ENCODE measurements around the gene APEH. TPM values are rescaled to one million over a fixed set of nuclear protein-coding genes. Genes with fewer than 3 reads are reported as not detected.

The APEH gene
- total and polyA plus RNA-seq, 10 of the 15 experiments (the other 5 are each of a cell fraction or from before 2014, with no cell fraction given): 74.4 to 214 (median 131) TPM

GRCh38 chr3:49703956-49704355 lies 29.8 kb downstream of the APEH start:
- Histone ChIP-seq H3K27me3 (replicated peaks in 1 of 2; ENCODE audit: control insufficient read depth in 2 of 2, insufficient read depth in 2 of 2, low read length in 1 of 2) (no peaks in the 10 kb centered on the region), H3K4me2 (ENCODE audit: control insufficient read depth, insufficient read depth) (no peak overlapping the region), H3K27ac (ENCODE audit: control insufficient read depth, insufficient read depth) (no peak overlapping the region), H3K9ac (ENCODE audit: control insufficient read depth, insufficient read depth, low read length) (no peak overlapping the region), H2AFZ (ENCODE audit: control insufficient read depth, low read depth, low read length) (no peak overlapping the region), H4K20me1 (ENCODE audit: control insufficient read depth, insufficient read depth) (no peaks in the 10 kb centered on the region), H3K4me1 (ENCODE audit: control insufficient read depth, insufficient read depth, low read length) (no peaks in the 10 kb centered on the region), H3K36me3 (ENCODE audit: control insufficient read depth in 2 of 2, insufficient read depth in 2 of 2, low read length in 1 of 2) (peaks cover 0 to 5% of the 10 kb centered on the region in 2 experiments; a peak in 3 of 4 replicates), H3K9me3 (replicated peaks; ENCODE audit: control insufficient read depth, insufficient read depth, low read length) (no peaks in the 10 kb centered on the region), H3K79me2 (ENCODE audit: control insufficient read depth, insufficient read depth, low read length) (no peaks in the 10 kb centered on the region), H3K4me3 (no peak overlapping the region)
- ATAC-seq (no peak), DNase-seq (ENCODE audit: low read depth, low spot score) (no peak), FAIRE-seq (no peak)
- in situ Hi-C loops (cut with MboI): no loop called here
- no TSS peak for BruUV-seq (replicated peaks)
- intact Hi-C loops (cut with micrococcal nuclease; ENCODE audit: unreplicated experiment): loop anchor here (1.0 kb wide), 2 partner anchors 135 to 202 kb away; no protein-coding TSS in a partner anchor
- SMC1A ChIA-PET (ENCODE audit: uncharacterized antibody, unreplicated experiment): no interaction called here
- TF ChIP-seq PKNOX1 (IDR thresholded peaks at IDR 0.05): no peak
- no peak for TF ChIP-seq NR2C1 (IDR thresholded peaks at IDR 0.05)
- TF ChIP-seq, protein P1, sequence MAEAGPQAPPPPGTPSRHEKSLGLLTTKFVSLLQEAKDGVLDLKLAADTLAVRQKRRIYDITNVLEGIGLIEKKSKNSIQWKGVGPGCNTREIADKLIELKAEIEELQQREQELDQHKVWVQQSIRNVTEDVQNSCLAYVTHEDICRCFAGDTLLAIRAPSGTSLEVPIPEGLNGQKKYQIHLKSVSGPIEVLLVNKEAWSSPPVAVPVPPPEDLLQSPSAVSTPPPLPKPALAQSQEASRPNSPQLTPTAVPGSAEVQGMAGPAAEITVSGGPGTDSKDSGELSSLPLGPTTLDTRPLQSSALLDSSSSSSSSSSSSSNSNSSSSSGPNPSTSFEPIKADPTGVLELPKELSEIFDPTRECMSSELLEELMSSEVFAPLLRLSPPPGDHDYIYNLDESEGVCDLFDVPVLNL (IDR thresholded peaks at IDR 0.05; ENCODE audit: low read depth, low read length): no peak
- TF ChIP-seq ZNF622 (IDR thresholded peaks at IDR 0.05): no peak
- TF ChIP-seq, protein P2, sequence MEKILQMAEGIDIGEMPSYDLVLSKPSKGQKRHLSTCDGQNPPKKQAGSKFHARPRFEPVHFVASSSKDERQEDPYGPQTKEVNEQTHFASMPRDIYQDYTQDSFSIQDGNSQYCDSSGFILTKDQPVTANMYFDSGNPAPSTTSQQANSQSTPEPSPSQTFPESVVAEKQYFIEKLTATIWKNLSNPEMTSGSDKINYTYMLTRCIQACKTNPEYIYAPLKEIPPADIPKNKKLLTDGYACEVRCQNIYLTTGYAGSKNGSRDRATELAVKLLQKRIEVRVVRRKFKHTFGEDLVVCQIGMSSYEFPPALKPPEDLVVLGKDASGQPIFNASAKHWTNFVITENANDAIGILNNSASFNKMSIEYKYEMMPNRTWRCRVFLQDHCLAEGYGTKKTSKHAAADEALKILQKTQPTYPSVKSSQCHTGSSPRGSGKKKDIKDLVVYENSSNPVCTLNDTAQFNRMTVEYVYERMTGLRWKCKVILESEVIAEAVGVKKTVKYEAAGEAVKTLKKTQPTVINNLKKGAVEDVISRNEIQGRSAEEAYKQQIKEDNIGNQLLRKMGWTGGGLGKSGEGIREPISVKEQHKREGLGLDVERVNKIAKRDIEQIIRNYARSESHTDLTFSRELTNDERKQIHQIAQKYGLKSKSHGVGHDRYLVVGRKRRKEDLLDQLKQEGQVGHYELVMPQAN (conservative IDR thresholded peaks at IDR 0.05): no peak
- no peak for TF ChIP-seq EED (IDR thresholded peaks at IDR 0.05; ENCODE audit: low read depth)
- TF ChIP-seq KLF5 (IDR thresholded peaks at IDR 0.05; ENCODE audit: partially characterized antibody): no peak
- TF ChIP-seq TCF3 (IDR thresholded peaks at IDR 0.05; ENCODE audit: borderline replicate concordance, insufficient read depth, low read depth, low read length): no peak
- TF ChIP-seq, protein P3, sequence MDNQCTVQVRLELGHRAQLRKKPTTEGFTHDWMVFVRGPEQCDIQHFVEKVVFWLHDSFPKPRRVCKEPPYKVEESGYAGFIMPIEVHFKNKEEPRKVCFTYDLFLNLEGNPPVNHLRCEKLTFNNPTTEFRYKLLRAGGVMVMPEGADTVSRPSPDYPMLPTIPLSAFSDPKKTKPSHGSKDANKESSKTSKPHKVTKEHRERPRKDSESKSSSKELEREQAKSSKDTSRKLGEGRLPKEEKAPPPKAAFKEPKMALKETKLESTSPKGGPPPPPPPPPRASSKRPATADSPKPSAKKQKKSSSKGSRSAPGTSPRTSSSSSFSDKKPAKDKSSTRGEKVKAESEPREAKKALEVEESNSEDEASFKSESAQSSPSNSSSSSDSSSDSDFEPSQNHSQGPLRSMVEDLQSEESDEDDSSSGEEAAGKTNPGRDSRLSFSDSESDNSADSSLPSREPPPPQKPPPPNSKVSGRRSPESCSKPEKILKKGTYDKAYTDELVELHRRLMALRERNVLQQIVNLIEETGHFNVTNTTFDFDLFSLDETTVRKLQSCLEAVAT (IDR thresholded peaks at IDR 0.05): no peak
- no peak for TF ChIP-seq MTA2 (IDR thresholded peaks at IDR 0.05; ENCODE audit: low read depth)
- no peak for TF ChIP-seq RBBP5 (conservative IDR thresholded peaks at IDR 0.05)
- no peak for TF ChIP-seq STAT1 (conservative IDR thresholded peaks at IDR 0.05)
- TF ChIP-seq POLR2A (IDR thresholded peaks at IDR 0.05; ENCODE audit: low read depth, low read length): no peak
- TF ChIP-seq ETV6 (conservative IDR thresholded peaks at IDR 0.05 in 1 of 2, IDR thresholded peaks at IDR 0.05 in 1 of 2; ENCODE audit: borderline replicate concordance in 1 of 2, low read depth in 1 of 2): no peak
- no peak for TF ChIP-seq ATF7 (IDR thresholded peaks at IDR 0.05; ENCODE audit: low read depth)
- no peak for TF ChIP-seq USF2 (IDR thresholded peaks at IDR 0.05; ENCODE audit: borderline replicate concordance, low read depth, low read length)
- TF ChIP-seq EGR1 (IDR thresholded peaks at IDR 0.05; ENCODE audit: borderline replicate concordance in 1 of 2, low read depth in 2 of 2, low read length in 2 of 2): no peak
- TF ChIP-seq YBX1 (IDR thresholded peaks at IDR 0.05): no peak
- no peak for TF ChIP-seq WRNIP1 (IDR thresholded peaks at IDR 0.05; ENCODE audit: borderline replicate concordance, low read depth, low read length)
- WGBS (ENCODE audit: insufficient coverage, insufficient replicate concordance, low lambda C conversion rate, missing lambda C conversion rate): 100% methylated on average over 7 of the region's 7 CpGs
- CTCF ChIA-PET: interaction anchor here (0.6 to 4.6 kb wide), 7 partner anchors 65 to 164 kb away, joined by 3 to 19 read pairs (median 3); no protein-coding TSS in a partner anchor
- POLR2A ChIA-PET: no interaction called here
- RAD21 ChIA-PET (ENCODE audit: unreplicated experiment): interaction anchor here (1.0 kb wide), 1 partner anchor 135 kb away, joined by 3 read pairs; no protein-coding TSS in a partner anchor

Data from GM12878 (cell line).